ENCODE results near the gene TMEM14A.

DNA sequence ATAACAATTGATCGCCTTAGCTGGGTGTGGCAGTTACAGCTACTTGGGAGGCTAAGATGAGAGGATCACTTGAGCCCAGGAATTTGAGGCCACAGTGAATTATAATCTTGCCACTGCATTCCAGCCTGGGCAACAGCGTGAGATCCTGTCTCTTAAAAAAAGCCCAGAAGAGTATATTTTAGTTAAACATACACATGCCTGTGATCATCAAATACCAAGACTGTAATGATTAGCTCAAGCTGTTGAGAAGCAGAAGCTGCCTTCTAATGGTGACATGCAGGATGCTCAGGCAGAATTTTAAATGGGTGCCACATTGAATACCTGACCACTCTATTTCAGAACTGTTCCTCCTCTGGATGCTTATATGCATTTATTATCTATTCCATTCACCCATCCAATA lies 8.9 kb upstream of the TMEM14A start:
- TF ChIP-seq, protein P1, sequence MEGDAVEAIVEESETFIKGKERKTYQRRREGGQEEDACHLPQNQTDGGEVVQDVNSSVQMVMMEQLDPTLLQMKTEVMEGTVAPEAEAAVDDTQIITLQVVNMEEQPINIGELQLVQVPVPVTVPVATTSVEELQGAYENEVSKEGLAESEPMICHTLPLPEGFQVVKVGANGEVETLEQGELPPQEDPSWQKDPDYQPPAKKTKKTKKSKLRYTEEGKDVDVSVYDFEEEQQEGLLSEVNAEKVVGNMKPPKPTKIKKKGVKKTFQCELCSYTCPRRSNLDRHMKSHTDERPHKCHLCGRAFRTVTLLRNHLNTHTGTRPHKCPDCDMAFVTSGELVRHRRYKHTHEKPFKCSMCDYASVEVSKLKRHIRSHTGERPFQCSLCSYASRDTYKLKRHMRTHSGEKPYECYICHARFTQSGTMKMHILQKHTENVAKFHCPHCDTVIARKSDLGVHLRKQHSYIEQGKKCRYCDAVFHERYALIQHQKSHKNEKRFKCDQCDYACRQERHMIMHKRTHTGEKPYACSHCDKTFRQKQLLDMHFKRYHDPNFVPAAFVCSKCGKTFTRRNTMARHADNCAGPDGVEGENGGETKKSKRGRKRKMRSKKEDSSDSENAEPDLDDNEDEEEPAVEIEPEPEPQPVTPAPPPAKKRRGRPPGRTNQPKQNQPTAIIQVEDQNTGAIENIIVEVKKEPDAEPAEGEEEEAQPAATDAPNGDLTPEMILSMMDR (IDR thresholded peaks at IDR 0.05): no peak
- no peak for TF ChIP-seq POLR2AphosphoS5 (IDR thresholded peaks at IDR 0.05; ENCODE audit: low read depth, low read length)
